ENCODE results near the gene RPUSD4.

RPUSD4 gene

DNA sequence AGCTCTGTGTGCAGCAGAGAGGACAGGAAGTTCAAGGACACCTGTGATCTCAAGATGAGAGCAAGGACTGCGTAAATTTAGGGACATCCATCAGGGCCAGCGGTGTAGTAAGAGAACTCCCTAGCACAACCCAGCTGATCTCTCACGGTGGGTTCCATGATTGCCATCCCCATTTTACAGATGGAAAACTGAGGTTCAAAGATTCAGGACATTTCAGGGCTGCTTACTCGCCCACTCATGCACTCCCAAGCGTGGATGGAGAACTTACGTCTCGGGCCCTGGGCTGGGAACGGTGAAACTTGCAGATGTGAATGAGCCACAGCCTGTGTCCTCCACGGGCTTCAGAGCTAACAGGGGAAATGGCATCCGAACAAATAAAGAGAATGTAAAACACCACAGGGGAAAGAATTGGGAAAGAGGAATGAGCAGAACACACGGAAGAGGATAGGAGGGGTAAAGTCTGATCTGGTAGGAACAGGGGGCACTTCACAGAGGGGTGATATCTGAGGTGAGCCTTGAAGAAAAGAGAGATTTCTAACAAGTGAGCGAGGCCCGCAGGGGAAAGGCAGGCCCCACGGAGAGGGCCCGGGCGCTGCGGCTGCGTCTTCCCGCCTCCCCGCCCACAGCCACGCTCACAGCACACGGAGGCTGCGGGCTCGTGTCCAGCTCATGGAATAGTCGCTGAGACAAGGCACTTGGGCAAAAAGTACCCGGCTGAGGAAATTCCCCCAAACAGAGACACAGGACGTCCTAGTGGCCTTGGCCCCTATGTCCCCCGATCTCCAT is 55.9 kb downstream of the RPUSD4 start:
- no peak for DNase-seq

GRCh38 chr11:126154691-126155090 is 56.8 kb downstream of the RPUSD4 start:
- no peak for DNase-seq

- no peak for DNase-seq
Observed at GRCh38 chr11:126153972-126154371, 57.5 kb downstream of the RPUSD4 start.

DNA sequence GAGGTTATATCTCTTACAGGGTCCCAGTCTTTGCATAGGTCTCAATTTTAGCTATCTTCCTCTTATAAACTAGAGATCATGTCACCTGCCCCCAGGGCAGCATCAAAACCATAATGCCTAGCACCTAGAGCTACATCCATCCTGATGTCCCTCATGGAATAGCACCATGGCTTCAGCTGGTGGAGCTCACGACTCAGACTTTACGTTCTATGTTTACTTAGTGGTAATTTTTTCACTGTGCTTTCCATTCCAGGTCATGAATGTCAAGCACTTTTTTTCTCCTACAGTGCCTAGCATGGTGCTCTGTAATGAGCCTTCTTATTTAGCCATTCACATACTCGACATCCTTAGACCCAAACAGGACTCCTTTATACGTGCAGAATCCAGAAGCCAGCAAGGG is 58.4 kb downstream of the RPUSD4 start:
- no peak for DNase-seq

GRCh38 chr11:126152586-126152985 is 58.9 kb downstream of the RPUSD4 start:
- DNase-seq = no peak

GRCh38 chr11:126152152-126152551 is 59.3 kb downstream of the RPUSD4 start:
- no peak for DNase-seq

Measured in stimulated activated naive CD4-positive, alpha-beta T cell treated with Interleukin-2 at 50 U/mL for 16 hours (primary cell).